AG10803 (cell line): ENCODE measurements around the gene OR2M3.
A peak's percentile ranks its signal among the peaks of the same experiment; 100 is the strongest.
"Not testable (repeated sequence)": the region's sequence is repeated elsewhere in the genome, so short reads cannot be mapped to it uniquely, and the experiment has no call there.

Source experiments
- DNase-seq: peaks from one replicate; pipeline ENCODE4 v3.0.0; 2010; ENCODE audit warnings: low read depth
- H3K4me3 ChIP-seq: 2 replicates; pipeline ENCODE4 v1.5.1; 2011; ENCODE audit warnings: mild to moderate bottlenecking, low read length, control low read depth
- TF ChIP-seq, protein P1 (sequence below): conservative IDR thresholded peaks from 2 replicates; pipeline ENCODE4 v1.5.1; 2011; ENCODE audit warnings: mild to moderate bottlenecking, low read length, control low read depth, inconsistent platforms

OR2M3 gene

DNA sequence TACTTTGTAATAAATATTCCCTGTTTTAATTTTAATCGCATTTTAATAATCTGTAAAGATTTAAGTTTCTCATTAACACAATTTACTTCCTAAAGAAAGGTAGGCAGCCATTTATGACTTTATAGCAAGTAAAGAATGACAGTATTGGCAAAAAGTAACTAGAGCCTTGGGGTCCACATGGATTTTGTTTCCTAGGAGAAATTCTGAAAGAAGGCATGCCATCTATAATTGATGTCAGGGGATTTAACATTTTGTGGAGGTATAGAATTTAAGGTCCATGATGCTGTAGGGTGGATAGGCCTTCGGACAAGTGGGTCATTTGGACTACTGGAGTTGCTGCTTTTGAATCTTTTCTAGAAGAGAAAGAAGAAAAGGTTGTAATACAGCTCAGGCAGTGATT, 34.1 kb downstream of the OR2M3 start, which contains the start of gene OR2M4:
TSS of gene OR2M4 (plus strand) at position 301 of the 400 bp plus-strand sequence. CDS start 7,512 bp downstream, outside the sequence.
- no peak within 1 kb of the TSS for H3K4me3 ChIP-seq
- TF ChIP-seq, protein P1, sequence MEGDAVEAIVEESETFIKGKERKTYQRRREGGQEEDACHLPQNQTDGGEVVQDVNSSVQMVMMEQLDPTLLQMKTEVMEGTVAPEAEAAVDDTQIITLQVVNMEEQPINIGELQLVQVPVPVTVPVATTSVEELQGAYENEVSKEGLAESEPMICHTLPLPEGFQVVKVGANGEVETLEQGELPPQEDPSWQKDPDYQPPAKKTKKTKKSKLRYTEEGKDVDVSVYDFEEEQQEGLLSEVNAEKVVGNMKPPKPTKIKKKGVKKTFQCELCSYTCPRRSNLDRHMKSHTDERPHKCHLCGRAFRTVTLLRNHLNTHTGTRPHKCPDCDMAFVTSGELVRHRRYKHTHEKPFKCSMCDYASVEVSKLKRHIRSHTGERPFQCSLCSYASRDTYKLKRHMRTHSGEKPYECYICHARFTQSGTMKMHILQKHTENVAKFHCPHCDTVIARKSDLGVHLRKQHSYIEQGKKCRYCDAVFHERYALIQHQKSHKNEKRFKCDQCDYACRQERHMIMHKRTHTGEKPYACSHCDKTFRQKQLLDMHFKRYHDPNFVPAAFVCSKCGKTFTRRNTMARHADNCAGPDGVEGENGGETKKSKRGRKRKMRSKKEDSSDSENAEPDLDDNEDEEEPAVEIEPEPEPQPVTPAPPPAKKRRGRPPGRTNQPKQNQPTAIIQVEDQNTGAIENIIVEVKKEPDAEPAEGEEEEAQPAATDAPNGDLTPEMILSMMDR, result no peak
- DNase-seq, result no peak

DNA sequence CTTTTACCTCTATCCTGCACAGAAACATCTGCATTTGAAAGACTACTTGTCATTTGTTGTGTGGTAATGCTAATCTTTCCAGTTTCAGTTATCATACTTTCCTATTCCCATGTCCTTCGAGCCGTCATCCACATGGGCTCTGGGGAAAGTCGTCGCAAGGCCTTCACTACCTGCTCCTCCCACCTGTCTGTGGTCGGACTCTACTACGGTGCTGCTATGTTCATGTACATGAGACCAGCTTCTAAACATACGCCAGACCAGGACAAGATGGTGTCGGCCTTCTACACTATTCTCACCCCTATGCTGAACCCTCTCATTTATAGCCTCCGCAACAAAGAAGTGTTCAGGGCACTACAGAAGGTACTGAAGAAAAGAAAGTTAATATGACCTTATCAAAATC, 42.4 kb downstream of the OR2M3 start:
- TF ChIP-seq, protein P1, result no peak
- no peak overlapping the region for H3K4me3 ChIP-seq
- no peak for DNase-seq

DNA sequence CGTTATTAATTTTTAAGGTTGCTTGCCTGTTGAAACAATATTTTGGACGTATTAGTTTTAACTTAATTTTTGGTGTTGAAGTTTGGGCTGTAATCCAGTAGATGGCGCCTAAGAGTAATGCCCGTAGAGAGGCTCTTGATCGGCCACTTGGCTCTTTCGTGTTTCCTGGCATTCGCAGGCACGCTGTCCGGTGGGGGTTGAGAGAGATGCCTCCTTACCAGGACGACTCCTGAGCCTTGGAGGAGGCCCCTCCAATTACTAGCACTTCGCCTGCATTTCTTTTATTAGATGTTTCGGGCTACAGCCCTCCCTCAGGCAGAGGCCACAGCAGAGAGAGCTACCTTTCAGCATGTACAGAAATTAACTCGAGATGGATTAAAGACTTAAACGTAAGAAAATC, 46.1 kb downstream of the OR2M3 start:
- peak; percentile 14 for DNase-seq
- TF ChIP-seq, protein P1, result peak; percentile 51
- no peak overlapping the region for H3K4me3 ChIP-seq

DNA sequence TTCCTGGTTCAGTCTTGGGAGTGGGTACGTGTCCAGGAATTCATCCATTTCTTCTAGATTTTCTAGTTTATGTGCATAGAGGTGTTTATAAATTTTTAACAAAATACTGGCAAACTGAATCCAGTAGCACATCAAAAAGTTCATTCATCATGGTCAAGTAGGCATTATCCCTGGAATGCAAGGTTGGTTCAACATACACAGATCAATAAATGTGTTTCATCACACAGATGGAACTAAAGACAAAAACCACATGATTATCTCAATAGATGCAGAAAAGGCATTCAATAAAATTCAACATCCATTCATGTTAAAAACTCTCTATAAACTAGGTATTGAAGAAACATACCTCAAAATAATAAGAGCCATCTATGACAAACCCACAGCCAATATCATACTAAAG, 62.2 kb downstream of the OR2M3 start:
- not testable (repeated sequence) for DNase-seq, H3K4me3 ChIP-seq
